T-helper 2 cell treated with Interferon-gamma antibody and Interleukin-4, amounts not matched to agents 5 μg/mL and 100 μg/mL, for 36 hours (primary cell): ENCODE data around the gene LCN2.
"Not testable (repeated sequence)": the region's sequence is repeated elsewhere in the genome, so short reads cannot be mapped to it uniquely, and the experiment has no call there.

Experiments used
- DNase-seq: peaks from one replicate; pipeline ENCODE4 v3.0.0; 2021; ENCODE audit warnings: low spot score
- H3K27ac Mint-ChIP-seq: one replicate; pipeline ENCODE4 v1.8.0; 2021; ENCODE audit warnings: mild to moderate bottlenecking, mixed read lengths
- H3K27me3 Mint-ChIP-seq: one replicate; pipeline ENCODE4 v1.8.0; 2021; ENCODE audit warnings: low read depth, mixed read lengths
- H3K36me3 Mint-ChIP-seq: one replicate; pipeline ENCODE4 v1.8.0; 2021; ENCODE audit warnings: low read depth, mixed read lengths
- H3K4me1 Mint-ChIP-seq: one replicate; pipeline ENCODE4 v1.8.0; 2021; ENCODE audit warnings: low read depth, mixed read lengths
- H3K4me3 Mint-ChIP-seq: one replicate; pipeline ENCODE4 v1.8.0; 2022; ENCODE audit warnings: mild to moderate bottlenecking, moderate library complexity, mixed read lengths
- H3K9me3 Mint-ChIP-seq: one replicate; pipeline ENCODE4 v1.8.0; 2021; ENCODE audit warnings: mixed read lengths

Gene LCN2

DNA sequence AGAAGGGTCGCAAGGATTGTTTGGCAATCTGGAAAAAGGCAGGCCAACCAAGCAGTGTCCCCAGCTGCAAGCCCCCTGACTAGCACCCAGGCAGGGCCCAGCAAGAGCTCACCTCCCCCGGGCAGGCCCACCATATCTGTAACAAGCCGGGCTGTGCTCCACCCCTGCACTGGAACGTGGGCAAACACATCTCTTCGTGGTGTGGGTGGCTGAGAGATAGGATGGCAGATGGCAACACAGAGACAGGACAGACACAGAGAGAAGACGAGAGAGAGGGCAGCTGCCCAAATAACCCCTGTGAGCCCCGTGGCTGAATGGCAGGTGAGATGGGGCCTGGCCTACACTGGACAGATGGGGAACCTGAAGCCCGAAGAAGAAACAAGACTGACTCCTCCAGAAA, 20.2 kb downstream of the LCN2 start:
- Mint-ChIP-seq H3K27ac (no peak overlapping the region), H3K4me3 (no peak overlapping the region), H3K4me1 (no peaks in the 10 kb centered on the region), H3K27me3 (no peaks in the 10 kb centered on the region), H3K36me3 (peaks cover 20% of the 10 kb centered on the region), H3K9me3 (no peaks in the 10 kb centered on the region)
- no peak for DNase-seq

DNA sequence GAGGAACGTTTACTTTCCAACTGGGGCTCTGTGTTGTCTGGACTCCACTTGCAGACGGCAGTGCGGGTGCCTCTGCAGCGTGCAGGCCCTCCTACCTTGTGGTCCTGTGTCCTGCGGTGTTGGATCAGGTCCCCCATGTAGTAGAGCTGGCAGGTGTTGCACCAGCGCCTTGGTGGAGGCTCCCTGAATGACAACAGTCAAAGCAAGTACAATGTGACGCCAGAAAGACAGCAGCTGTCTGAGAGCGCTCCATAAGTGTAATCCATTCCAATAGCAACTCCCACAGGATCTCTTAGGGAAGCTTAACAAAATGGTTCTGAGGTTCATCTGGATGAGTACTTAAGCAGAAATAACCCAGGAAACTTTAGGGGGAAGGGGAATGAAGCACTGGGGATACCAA, 20.7 kb downstream of the LCN2 start:
- no peaks in the 10 kb centered on the region for H3K9me3 Mint-ChIP-seq
- no peak overlapping the region for H3K4me3 Mint-ChIP-seq
- no peaks in the 10 kb centered on the region for H3K4me1 Mint-ChIP-seq
- H3K27me3 Mint-ChIP-seq, result no peaks in the 10 kb centered on the region
- H3K36me3 Mint-ChIP-seq, result peaks cover 22% of the 10 kb centered on the region
- no peak for DNase-seq
- no peak overlapping the region for H3K27ac Mint-ChIP-seq

DNA sequence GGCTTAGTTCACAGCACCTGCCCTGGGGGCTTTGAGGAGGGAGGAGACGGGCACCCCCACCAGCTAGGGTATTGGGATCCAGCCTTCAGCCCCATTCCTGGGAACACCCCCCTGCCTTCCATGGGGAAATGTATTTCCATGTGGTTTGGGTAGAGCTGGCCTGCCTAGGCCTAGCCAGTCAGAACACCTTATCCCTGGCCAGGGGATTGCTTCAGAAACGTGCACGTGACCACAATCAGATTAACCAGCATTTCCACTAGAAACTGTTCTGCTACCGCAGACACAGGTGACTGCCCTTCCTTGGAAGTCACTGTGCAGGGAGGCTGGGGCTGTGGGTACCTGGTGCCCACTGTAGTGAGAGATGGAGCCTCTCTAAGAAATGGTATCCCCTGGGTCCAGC, 24.8 kb downstream of the LCN2 start:
- H3K9me3 Mint-ChIP-seq, result peaks cover 4% of the 10 kb centered on the region
- no peak overlapping the region for H3K4me3 Mint-ChIP-seq
- H3K27me3 Mint-ChIP-seq, result no peaks in the 10 kb centered on the region
- DNase-seq, result no peak
- H3K27ac Mint-ChIP-seq, result no peak overlapping the region
- peaks cover 27% of the 10 kb centered on the region for H3K36me3 Mint-ChIP-seq
- H3K4me1 Mint-ChIP-seq, result no peaks in the 10 kb centered on the region

DNA sequence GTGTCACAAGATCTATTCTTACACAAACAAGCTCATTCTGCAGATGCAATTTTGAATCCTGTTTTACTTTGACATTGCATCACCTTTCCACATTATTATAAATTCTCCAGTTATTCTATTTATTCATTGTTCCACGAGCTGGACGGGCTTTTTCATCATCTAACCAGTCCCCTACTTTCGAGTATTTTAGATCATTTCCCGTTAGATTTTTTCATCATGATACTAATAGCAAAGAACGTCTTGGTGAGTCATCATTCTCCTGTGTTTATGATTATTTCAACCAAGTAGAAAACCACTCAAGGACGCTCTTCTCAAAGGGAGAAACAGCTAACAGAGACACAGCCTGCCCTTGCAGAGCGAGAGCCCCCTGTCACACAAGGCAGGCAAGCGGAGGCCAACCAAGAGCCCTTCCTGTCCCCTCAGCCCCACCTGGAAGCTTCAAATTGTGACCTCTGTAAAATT, 25.9 kb downstream of the LCN2 start:
- Mint-ChIP-seq H3K36me3 (peaks cover 35% of the 10 kb centered on the region), H3K4me3 (no peak overlapping the region), H3K9me3 (peaks cover 4% of the 10 kb centered on the region), H3K27me3 (no peaks in the 10 kb centered on the region), H3K27ac (no peak overlapping the region), H3K4me1 (no peaks in the 10 kb centered on the region)
- DNase-seq, result no peak

DNA sequence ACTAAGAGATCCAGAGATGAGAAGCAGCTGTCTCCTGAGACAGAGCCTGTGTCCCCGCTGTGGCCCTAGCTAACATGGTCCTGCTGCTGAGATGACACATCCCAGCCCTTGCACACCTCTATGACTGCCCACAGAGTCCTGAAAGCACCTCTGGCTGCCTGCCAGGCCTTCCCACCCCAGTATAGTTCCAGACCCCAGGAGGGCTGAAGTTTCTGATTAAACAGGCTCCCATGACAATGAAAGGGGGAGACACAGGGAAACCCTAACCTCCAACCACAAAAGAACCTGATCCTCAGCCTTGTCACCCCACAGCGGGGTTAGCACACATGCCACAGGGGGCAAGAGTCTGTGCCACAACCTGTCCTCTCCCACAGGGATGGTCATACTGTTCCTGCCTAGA, 26.5 kb downstream of the LCN2 start:
- Mint-ChIP-seq H3K27ac (no peak overlapping the region), H3K36me3 (peaks cover 41% of the 10 kb centered on the region), H3K27me3 (no peaks in the 10 kb centered on the region), H3K9me3 (peaks cover 4% of the 10 kb centered on the region), H3K4me3 (no peak overlapping the region), H3K4me1 (no peaks in the 10 kb centered on the region)
- DNase-seq, result no peak

DNA sequence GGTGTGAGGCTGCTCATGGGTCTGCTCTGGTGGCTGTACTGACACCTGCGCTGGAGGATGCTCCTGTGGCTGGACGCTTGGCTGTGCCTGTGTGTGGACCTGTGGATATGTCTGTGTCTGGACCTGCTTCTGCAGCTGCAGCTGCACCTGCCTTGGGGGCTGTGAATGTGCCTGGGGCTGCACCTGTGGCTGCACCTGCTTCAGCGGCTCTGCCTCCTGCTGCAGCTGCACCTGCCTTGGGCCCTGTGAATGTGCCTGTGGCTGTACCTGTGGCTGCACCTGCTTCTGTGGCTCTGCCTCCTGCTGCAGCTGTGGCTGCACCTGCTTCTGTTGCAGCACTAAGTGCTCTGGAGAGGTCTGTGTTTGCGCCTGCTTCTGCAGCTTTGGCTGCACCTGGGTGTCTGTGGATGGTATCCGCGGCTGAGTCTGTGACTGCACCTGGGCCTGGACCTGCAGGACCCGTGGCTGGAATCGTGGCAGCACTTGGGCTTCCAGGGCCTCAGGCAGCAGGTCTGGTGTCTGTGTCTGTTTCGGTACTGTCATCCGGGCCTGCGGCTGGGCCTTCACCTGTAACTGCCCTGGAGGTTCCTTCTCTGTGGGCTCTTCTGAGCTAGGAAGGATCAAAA, 29.7 kb downstream of the LCN2 start:
- Mint-ChIP-seq H3K4me3 (no peak overlapping the region), H3K4me1 (peaks cover 2% of the 10 kb centered on the region), H3K27ac (no peak overlapping the region), H3K9me3 (peaks cover 4% of the 10 kb centered on the region), H3K36me3 (peaks cover 58% of the 10 kb centered on the region), H3K27me3 (no peaks in the 10 kb centered on the region)
- DNase-seq, result no peak

DNA sequence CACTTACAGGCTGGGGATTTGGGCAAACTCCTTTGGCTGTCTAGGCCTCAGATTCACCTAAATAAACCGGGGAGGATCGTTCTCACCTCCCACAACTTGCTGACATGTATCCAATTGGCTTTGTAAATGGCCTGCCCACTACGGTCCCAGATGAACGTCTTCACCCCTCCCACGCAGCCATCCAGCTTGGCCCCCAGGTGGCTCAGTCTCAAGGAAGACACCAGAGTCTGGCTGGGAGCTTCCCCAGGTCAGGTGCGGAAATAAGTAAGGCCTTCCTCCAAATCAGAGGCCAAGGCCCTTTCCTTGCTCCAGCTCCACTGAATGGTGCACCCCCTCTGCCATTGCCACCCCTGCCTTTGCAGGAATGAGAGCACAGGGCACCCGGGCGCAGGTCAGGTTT, 30.7 kb downstream of the LCN2 start:
- Mint-ChIP-seq H3K9me3 (peaks cover 4% of the 10 kb centered on the region), H3K27ac (no peak overlapping the region), H3K36me3 (peaks cover 57% of the 10 kb centered on the region), H3K4me3 (no peak overlapping the region), H3K27me3 (no peaks in the 10 kb centered on the region), H3K4me1 (peaks cover 2% of the 10 kb centered on the region)
- DNase-seq, result no peak

DNA sequence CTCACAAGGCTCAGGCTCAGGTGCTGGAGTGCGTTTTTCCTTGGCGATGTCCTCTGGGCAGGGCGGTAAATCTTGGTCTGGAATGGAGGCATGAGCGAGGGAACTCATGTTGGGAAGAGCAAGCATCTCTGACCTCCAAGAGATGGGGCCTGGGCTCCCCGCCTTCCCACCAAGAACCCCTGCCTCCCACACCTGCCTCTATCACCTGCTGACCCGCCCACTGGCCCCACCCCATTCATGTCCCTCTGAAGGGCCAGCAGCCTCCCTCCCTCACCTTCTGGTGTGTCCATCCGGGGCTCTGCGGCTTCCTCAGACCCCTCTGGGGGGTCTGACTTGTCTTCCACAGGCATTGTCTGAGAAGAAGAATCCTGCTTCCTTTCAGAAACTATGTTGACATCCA, 31.2 kb downstream of the LCN2 start:
- H3K36me3 Mint-ChIP-seq, result peaks cover 56% of the 10 kb centered on the region
- no peak overlapping the region for H3K27ac Mint-ChIP-seq
- peaks cover 4% of the 10 kb centered on the region for H3K9me3 Mint-ChIP-seq
- no peak for DNase-seq
- H3K4me1 Mint-ChIP-seq, result peaks cover 2% of the 10 kb centered on the region
- no peak overlapping the region for H3K4me3 Mint-ChIP-seq
- no peaks in the 10 kb centered on the region for H3K27me3 Mint-ChIP-seq

DNA sequence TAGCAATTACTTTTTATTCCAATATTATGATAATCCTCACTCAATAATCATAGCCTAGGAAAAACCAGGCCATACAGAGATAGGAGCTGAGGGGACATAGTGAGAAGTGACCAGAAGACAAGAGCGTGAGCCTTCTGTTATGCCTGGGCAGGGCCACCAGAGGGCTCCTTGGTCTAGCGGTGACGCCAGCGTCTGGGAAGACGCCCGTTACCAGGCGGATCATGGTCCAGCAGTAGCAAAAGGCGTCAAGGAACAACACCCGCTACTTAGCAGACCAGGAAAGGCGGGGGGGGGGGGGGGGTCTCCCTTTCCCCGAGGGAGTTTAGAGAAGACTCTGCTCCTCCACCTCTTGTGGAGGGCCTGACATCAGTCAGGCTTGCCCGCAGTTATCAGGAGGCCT, 32.2 kb downstream of the LCN2 start:
- DNase-seq, H3K27ac Mint-ChIP-seq, H3K4me3 Mint-ChIP-seq, H3K4me1 Mint-ChIP-seq, H3K9me3 Mint-ChIP-seq, H3K27me3 Mint-ChIP-seq: not testable (repeated sequence)
- peaks cover 58% of the 10 kb centered on the region for H3K36me3 Mint-ChIP-seq

DNA sequence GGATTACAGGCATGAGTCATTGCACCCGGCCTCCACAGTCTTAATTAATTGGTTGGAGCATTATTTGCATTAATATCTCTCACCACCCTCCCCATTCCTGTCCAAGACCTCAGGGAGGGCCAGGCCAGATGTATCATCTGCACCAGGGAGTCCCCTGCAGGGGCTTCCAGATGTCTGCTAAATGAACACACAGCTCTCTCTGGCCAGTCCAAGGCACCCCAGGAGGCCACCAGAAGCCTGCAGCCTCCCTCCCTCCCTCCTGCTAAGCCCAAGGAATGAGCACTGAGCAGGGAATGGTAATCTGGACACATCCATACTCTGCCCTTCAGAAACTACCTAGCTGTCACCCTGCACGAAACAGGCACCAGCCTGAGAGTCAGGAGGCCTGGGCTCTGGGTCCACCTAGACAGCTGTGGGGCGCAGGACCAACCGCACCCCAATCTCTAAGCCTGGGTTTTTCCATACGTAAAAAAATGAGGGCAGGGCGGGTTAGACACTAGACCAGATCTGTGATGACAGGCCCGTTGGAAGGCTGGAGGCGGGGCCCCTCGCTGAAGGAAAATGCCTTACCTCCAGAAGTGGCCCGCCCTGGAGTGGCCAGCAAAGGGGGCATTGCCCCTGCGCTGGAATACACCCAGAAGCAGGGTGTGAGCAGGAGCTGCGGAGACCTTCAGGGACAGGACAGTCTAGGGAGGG, 33.8 kb downstream of the LCN2 start:
- Mint-ChIP-seq H3K9me3 (peaks cover 4% of the 10 kb centered on the region), H3K36me3 (peaks cover 60% of the 10 kb centered on the region), H3K4me1 (peaks cover 3% of the 10 kb centered on the region), H3K27me3 (no peaks in the 10 kb centered on the region), H3K27ac (no peak overlapping the region), H3K4me3 (no peak overlapping the region)
- DNase-seq, result no peak

DNA sequence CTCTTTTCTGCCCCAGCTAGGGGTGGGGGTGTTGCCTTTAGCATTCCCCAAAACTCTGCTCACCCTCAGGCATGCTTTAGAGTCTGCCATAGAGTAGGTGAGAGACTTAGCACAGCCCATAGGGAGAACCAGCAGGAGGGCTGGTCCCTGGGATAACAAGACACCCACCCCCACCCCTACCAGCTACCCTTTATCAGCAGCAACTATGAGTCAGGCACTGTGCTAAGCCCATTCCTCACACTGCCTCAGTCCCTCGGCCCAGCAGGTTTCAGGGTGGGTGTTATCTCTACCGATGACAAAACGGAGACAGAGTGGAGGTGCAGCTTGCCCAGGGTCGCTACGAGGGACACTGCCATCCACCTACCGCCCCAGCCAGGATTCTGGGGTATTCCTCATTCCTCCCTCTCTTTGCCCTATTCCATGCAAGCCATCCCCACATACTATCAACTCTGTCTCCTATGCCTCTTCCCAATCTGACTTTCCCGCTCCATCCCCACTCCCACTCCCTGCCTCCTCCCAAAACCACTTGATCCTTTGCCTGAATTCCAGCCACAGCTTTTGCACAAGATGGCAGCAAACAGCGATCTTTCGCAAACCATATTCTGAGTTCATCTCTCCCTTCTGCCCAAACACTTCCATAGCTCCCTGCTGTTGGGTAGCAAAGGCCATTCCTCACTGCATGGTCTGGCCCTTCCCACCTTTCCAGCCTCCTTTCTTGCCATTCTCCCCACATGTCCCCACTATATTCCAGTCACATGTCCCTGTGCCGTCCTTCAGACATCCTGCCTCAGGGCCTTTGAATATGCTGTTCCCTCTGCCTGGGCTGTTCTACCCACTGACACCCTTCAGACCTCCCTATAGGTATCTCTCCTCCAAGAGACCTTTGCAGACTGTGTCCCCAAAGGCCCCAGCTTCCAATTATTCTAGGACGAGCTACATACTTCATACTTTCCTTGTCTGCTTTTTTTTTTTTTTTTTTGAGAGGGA, 37.0 kb downstream of the LCN2 start:
- Mint-ChIP-seq H3K36me3 (peaks cover 47% of the 10 kb centered on the region), H3K4me1 (peaks cover 16% of the 10 kb centered on the region), H3K9me3 (no peaks in the 10 kb centered on the region), H3K27ac (no peak overlapping the region), H3K27me3 (no peaks in the 10 kb centered on the region), H3K4me3 (no peak overlapping the region)
- no peak for DNase-seq

DNA sequence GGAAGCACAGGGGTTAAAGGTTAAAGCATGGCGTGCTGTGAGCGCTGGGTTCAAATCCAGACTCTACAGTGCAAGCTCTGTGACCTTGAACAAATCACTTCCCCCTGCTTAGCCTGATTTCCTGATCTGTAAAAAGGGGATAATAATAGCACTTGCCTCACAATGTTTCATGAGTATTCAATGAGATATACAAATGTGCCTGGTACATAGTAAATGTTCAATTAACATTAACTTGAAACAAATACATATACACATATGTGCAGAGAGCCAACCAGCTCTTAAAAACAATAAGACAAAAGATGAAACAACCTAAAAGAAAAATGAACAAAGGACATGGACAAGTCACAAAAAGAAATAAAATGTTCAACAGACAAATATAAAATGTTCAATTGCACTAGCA, 38.1 kb downstream of the LCN2 start:
- Mint-ChIP-seq H3K27ac (no peak overlapping the region), H3K27me3 (no peaks in the 10 kb centered on the region), H3K9me3 (no peaks in the 10 kb centered on the region), H3K36me3 (peaks cover 40% of the 10 kb centered on the region), H3K4me1 (peaks cover 17% of the 10 kb centered on the region), H3K4me3 (no peak overlapping the region)
- DNase-seq, result no peak

DNA sequence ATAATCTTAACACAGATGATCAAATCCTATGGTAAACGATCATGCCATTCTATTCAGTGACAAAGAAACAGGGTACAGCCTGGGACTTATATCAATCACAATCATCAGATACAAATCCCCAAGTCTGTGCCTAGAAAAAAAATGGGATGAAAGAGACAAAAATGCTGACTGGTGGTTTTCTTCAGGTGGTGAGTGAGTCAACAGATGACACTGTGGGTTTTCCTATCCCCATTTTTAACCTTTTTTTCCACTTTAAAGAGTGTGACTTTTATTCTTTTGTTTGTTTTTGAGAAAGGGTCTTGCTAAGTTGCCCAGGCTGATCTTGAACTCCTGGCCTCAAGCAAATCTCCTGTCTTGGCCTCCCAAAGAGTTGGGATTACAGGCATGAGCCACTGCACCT, 39.0 kb downstream of the LCN2 start:
- Mint-ChIP-seq H3K27me3 (no peaks in the 10 kb centered on the region), H3K27ac (no peak overlapping the region), H3K4me1 (peaks cover 21% of the 10 kb centered on the region), H3K4me3 (no peak overlapping the region), H3K9me3 (no peaks in the 10 kb centered on the region), H3K36me3 (peaks cover 36% of the 10 kb centered on the region)
- DNase-seq, result no peak

DNA sequence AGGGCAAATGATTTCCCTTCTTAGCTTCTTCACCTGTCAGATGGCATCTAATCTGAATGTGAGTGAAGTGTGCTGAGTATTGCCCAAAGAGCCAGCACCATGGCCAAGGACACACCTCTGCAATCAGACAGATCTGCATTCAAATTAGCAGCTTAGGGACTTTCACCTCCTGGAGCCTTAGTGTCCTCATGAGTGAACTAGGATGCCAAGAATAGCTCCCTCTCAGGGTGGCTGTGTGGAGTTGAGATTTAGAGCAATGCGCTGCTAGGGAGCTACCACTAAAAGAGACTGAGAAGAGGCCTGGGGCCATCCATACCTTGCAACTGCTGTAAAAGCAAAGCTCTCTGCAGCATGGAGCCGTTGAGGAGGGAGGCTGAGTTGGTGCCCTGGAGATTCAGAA, 40.8 kb downstream of the LCN2 start:
- DNase-seq, result no peak
- Mint-ChIP-seq H3K4me3 (peak overlapping the region; percentile 98), H3K9me3 (no peaks in the 10 kb centered on the region), H3K27ac (peak overlapping the region; percentile 81), H3K27me3 (no peaks in the 10 kb centered on the region), H3K36me3 (peaks cover 31% of the 10 kb centered on the region), H3K4me1 (peaks cover 21% of the 10 kb centered on the region)
